NOMO-1 treated with dmso at 0.1 percent for 144 hours (cell line): ENCODE measurements around the gene PRSS38.

Experiments used
- DNase-seq: peaks from one replicate; lab custom pipeline; 2025; ENCODE audit not compliant: unreplicated experiment; lab: John Stamatoyannopoulos, UW

PRSS38 gene

GRCh38 chr1:227884370-227885134 is 69.1 kb downstream of the PRSS38 start:
- no peak for DNase-seq

- DNase-seq = no peak
Observed at GRCh38 chr1:227885135-227885647, 69.7 kb downstream of the PRSS38 start.

GRCh38 chr1:227885648-227886502 is 70.4 kb downstream of the PRSS38 start:
- DNase-seq = no peak

GRCh38 chr1:227886503-227886961 is 71.1 kb downstream of the PRSS38 start:
- DNase-seq = no peak

GRCh38 chr1:227886993-227887696 is 71.7 kb downstream of the PRSS38 start:
- no peak for DNase-seq

GRCh38 chr1:227887697-227888403 is 72.4 kb downstream of the PRSS38 start:
- no peak for DNase-seq

GRCh38 chr1:227888404-227889046 is 73.0 kb downstream of the PRSS38 start:
- no peak for DNase-seq

GRCh38 chr1:227889047-227889862 is 73.8 kb downstream of the PRSS38 start:
- DNase-seq = no peak

- DNase-seq = no peak
Observed at GRCh38 chr1:227889863-227890405, 74.5 kb downstream of the PRSS38 start.

GRCh38 chr1:227890451-227891222 is 75.2 kb downstream of the PRSS38 start:
- no peak for DNase-seq

- no peak for DNase-seq
Observed at GRCh38 chr1:227891223-227891954, 75.9 kb downstream of the PRSS38 start.

GRCh38 chr1:227891955-227892488 is 76.5 kb downstream of the PRSS38 start:
- DNase-seq = no peak

- DNase-seq = no peak
Observed at GRCh38 chr1:227892489-227893299, 77.2 kb downstream of the PRSS38 start.

GRCh38 chr1:227893300-227893948 is 77.9 kb downstream of the PRSS38 start:
- no peak for DNase-seq

GRCh38 chr1:227893949-227894721 is 78.7 kb downstream of the PRSS38 start:
- no peak for DNase-seq
